Mesenteric fat pad (tissue), 1 donor: ENCODE measurements around the gene RGS12. TPM values are rescaled to one million over a fixed set of nuclear protein-coding genes. Genes with fewer than 3 reads are reported as not detected.

ENCODE experiments used
- total RNA-seq: library from RNA; stranded (reverse); fragmentation: NEBNext Ultra II Directional; extraction: Animal tissue kit (Norgen Biotek cat#: 25700); gene quantifications from one replicate; pipeline ENCODE4 v1.2.1, GENCODE V29; 2021
- donor health status: DM: yes; HTN: yes; CAD: no.

RGS12 gene
- total RNA-seq, 1 donor from 2014 or later, result 26.3 TPM

Other genes with a start within 250 kb of the RGS12 start
- gene HTT-AS, start 218.5 kb upstream of the RGS12 start, total RNA-seq, result not detected
- gene HTT, start 218.3 kb upstream of the RGS12 start, total RNA-seq, result 56.5 TPM
- gene MSANTD1, start 43.9 kb upstream of the RGS12 start, total RNA-seq, result 0.80 TPM
- gene HGFAC, start 148.9 kb downstream of the RGS12 start, total RNA-seq, result not detected
- not detected for gene DOK7, start 170.3 kb downstream of the RGS12 start, total RNA-seq
- gene LRPAP1, start 239.4 kb downstream of the RGS12 start, total RNA-seq, result 116 TPM